Midbrain (tissue), 1 donor: ENCODE measurements around the gene HOXC12.

Experiments
- DNase-seq: peaks from one replicate; lab custom pipeline; 2025; lab: John Stamatoyannopoulos, UW

HOXC12 gene

DNA sequence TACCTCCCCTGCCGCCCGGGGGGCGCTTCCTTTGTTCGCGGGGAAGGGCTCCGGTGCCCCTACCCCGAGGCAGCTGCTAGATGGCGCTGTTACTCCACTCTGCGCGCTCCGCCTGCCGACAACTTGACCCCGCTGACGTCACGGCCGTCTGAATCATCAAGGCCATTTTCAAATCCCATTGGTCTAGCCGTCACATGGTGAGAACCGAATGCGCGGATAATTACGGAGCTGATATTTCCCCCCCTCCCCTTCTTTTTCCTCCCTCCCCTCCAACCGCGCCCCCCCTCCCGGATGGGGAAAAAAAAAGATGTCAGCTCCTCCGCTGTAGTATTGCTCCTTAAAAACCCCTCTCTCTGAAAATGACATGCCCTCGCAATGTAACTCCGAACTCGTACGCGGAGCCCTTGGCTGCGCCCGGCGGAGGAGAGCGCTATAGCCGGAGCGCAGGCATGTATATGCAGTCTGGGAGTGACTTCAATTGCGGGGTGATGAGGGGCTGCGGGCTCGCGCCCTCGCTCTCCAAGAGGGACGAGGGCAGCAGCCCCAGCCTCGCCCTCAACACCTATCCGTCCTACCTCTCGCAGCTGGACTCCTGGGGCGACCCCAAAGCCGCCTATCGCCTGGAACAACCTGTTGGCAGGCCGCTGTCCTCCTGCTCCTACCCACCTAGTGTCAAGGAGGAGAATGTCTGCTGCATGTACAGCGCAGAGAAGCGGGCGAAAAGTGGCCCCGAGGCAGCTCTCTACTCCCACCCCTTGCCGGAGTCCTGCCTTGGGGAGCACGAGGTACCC is 30.4 kb downstream of the HOXC12 start, which contains the start of gene HOXC10:
TSS of gene HOXC10 (plus strand) at position 246 of the 791 bp plus-strand sequence. CDS start at position 360, 114 bp downstream.
- DNase-seq, result peak; percentile 13

DNA sequence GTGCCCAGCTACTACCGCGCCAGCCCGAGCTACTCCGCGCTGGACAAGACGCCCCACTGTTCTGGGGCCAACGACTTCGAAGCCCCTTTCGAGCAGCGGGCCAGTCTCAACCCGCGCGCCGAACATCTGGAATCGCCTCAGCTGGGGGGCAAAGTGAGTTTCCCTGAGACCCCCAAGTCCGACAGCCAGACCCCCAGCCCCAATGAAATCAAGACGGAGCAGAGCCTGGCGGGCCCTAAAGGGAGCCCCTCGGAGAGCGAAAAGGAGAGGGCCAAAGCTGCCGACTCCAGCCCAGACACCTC is 30.9 kb downstream of the HOXC12 start:
- no peak for DNase-seq

DNA sequence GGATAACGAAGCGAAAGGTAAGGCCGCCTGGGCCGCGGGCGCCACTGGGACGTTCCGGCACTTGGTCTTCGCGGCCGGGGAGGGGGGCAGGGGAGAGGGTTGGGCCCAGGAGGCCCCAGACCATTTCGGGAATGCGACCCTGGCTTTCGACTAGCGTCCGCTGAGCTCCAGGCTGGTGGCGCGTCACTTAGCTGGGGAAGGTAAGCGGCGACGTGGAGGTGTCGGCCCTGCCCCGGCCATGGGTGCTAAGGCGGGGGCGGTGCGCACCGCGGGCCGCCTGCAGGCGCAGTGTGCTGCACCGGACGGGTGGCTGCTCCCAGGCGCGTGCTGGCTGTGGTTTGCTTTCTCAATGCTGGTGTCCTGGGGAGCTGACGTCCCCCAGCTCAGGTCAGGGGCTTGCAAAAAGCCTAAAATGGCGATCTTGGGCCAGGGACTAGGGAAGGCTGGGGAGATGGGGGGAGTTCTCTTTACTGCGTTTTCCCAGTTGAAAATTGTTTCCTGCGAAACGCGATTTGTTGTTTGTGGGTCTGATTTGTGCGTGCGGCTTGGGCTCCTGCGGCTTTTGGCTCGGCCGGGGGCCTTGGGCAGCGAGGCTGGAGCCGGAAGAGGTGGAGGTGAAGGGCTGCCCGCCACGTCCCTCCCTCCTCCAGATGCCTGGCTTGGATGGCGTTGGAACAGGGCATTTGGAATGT is 31.4 kb downstream of the HOXC12 start:
- DNase-seq, result no peak

DNA sequence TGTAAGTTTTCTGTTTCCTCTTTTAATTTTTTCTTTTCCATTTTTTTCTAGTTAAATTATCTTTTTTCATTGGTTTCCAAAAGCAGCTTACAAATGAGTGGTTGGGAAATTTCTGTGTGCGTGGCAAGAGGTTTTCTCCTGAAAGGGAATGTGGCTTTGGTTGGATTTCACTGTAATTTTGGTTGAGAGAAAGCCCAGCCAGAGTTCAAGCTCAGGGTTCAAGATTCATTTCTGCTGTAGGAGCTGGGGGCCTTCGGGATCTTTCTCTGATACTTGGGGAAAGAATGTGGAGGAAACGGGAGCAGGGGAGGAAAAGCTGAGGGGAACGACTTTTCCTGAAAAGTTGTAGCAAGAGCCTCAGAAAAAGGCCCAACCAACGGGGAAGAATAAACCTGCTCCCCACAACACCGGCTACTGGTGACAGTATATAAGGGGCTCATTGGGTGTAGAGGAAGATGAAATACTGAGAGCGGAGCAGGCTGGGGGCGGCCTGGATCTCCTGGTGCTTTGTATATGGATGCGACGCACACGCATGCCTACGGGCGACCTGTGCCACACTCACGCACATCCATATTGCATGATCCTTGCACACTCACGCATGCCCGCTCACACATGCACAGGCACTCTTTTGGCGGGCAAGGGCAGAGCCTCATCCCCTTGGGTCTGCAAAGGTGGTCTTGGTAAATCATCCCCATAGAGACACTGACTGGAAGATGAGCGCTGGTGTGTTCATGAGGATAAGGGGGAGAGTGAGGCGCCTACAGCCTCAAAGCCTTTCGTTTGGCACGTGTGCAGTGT is 32.2 kb downstream of the HOXC12 start:
- no peak for DNase-seq

DNA sequence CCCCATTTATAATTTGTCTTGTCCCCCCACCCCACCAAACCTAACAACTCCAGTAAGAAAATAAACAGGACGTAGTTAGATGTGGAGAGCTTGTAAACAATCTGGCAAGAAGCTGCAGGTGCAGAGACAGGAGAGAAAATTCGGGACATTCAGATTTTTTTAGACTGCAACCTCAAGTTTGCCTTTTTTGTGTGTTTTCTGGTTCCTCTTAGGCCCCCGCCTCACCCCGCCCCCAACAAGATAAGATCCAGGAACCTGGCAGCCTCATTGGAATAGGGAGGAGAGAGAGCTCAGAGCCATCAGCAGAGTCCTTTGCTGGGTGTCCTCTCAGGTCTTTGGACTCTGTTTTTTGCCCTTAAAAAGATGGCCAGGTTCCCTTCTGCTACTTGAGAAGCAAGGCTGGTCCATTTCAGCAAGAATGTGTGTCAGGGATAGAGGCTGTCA is 33.1 kb downstream of the HOXC12 start:
- DNase-seq, result no peak

DNA sequence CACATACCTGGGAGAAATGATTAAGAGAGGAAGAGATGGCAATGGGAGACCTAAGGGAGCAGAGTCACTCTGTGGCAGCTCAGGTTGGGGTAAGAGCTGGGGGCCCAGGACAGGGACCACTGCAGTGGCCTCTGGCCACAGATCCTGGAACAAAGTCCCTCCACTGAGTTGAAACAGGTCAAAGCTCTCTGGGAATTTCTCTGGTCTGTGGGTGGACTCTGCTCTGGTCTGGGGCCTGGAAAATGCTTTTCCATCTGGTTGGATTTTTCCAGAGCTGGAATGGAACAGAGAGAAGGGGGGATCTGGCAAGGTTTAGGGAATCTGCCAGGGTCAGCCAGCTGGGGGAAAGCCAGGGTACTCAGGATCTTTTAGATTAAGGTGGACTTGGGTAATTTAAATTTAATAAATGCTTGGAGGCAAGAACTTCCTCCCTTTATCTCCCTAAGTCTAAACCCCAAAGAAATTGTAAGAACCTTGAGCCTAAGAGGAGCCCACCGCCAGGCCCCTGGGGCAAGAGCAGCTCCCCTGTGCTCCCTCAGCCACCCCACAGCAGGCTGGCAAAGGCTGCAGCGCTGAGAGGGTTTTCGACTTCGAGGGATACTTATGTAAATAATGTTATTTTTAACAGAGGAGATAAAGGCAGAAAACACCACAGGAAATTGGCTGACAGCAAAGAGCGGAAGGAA is 34.0 kb downstream of the HOXC12 start:
- DNase-seq, result no peak

DNA sequence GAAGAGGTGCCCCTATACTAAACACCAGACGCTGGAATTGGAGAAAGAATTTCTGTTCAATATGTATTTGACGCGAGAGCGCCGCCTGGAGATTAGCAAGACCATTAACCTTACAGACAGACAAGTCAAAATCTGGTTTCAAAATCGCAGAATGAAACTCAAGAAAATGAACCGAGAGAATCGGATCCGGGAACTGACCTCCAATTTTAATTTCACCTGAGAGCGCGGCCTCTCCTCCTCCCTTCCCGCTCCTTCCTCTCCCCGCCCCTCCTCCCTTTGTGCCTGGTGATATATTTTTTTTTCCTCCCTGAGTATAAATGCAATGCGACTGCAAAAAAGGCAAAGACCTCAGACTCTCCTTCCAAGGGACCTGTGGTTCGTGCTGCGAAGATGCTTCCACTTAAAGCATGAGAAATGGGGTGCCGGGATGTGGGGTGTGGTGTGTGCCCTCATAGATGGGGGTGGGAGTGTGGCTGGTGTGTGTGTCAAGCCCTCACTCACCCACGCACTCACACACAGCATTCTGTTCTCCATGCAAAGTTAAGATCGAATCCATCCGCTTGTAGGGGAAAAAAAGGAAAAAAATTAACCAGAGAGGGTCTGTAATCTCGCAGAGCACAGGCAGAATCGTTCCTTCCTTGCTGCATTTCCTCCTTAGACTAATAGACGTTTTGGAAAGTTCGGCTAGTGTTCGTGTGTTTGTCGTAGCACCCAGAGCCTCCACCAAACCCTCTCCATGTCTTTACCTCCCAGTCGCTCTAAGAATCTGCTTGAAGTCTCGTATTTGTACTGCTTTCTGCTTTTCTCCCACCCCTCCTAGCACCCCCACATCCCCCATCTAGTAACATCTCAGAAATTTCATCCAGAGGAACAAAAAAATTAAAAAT is 34.8 kb downstream of the HOXC12 start:
- DNase-seq, result peak; percentile 17

DNA sequence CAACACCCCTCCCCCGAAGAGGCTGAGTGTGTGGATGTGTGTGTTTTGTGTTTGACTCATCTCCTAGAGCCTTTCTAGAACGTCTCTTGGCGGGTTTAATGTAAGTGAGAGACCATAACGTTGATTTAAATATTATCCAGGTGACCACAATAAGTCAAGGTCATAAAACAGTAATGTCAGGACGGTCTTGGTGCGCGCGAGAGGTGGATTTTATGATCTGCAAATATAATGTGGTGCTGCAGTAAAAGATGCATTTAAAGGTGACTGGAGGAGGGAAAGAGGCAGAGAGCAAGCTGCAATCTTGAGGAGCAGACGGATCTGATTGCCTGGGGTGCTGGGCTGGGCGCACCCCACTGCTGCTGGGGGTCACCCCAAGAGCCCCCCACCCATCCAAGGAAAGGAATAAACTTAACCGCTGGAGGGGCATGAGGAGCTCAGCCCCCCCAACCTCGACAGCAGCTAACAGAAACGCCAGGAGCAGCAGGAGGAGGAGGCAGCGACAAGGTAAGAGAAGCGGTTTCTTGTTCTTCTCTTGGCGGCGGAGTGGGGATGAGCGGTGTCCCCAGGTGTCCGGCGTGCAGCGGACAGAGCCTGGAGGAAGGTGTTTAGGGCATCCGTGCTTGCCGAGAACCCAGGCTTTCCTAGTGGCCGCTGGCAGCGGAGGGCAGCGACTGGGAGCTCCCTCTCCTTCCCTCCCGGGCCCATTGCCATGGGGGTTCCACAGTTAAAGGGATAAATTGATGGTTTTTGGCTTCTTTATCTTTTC is 35.8 kb downstream of the HOXC12 start:
- no peak for DNase-seq

DNA sequence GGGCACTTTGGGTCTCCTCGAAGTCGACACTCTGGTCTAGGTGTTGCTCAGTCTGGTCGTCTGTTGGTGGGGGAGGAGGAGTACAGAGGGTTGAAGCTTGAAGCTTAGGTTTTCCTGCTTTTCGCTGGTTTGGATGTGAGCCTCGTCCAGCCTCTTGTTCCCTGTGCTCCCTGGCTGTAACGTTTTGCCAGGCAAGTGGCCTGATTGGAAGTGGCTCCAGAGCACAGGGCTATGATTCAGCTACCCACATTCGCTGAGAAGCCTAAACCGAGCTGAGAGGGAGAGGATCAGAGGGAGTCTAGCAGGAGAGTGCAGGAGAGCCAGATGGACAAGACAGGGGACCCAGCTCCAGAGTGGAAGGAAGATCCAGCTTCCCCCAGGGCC is 36.4 kb downstream of the HOXC12 start:
- no peak for DNase-seq

DNA sequence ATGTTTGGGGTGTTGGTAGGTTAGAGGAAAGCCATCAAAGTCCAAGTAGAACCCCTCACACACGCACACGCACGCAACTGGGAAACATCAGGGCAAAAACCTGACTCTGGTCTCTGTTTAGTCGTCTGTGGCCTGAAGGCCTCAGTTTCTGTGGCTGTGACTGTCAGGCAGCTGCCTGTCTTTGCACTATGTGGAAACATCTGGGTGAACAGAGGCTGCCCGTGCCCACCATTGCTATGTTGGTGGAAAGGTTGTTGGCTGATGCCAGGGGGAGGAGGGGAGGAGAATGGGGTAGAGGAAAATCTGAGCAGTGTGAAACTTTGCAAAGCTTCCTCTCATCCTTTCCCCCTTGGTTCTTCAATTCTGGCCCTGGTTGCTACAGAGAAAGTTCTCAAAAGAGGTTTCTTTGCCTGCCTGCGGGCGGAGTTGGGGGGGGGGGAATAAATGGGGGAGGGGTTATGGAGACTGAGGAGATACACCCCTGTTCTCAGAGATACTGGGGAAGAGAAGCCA is 37.7 kb downstream of the HOXC12 start:
- no peak for DNase-seq

DNA sequence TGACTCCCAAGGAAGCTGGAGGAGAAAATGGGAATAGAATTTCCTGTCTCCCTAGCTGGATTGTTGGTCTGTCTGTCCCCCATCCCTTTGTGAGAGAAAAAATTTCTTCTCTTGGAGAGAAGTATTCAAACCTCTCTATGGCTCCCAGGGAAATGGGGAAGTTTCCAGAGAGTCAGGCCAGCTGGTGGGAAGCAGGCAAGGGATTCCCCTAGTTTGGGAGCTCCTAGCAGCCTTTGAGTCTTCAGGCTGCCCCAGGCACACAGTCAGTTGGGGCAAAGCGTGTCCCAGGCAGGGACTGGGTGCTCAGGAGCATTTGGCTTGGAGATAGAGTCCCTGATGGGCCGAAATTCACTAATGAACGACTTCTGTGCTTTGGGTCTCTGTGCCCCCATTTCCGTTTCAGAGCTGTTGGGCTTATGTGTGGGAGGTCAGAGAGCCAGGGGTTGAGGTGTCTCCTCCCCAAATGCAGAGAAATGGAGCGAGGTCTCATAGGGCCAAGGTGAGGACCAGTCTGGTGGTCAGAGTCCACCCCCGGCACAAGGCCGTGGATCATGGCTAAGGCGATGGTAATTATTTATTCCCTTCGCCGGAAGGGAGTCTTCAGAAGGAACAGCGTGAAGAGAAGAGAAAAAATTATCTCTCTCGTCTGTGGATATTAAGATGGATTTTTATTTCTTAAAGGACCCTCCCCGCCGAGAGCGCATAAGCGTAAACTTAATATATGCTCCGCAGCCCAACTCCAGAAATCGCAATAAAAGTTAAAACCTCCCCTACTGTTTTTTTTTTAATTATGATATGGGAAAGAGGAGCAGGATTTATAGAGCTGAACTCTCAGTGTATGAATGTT is 38.7 kb downstream of the HOXC12 start:
- DNase-seq, result no peak

DNA sequence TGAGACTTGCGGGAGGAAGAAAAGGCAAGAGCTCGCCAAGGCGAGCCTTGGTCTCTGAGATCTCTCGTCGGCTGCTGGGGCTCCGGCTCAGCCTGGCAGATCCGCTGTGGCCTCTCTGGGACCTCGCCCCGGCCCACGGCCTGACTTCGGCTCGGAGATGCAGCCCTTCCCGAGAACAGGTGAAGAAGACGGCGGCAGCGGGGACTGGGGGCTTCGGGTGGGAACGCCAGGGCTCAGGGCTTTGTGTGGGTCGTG is 39.2 kb downstream of the HOXC12 start:
- no peak for DNase-seq

DNA sequence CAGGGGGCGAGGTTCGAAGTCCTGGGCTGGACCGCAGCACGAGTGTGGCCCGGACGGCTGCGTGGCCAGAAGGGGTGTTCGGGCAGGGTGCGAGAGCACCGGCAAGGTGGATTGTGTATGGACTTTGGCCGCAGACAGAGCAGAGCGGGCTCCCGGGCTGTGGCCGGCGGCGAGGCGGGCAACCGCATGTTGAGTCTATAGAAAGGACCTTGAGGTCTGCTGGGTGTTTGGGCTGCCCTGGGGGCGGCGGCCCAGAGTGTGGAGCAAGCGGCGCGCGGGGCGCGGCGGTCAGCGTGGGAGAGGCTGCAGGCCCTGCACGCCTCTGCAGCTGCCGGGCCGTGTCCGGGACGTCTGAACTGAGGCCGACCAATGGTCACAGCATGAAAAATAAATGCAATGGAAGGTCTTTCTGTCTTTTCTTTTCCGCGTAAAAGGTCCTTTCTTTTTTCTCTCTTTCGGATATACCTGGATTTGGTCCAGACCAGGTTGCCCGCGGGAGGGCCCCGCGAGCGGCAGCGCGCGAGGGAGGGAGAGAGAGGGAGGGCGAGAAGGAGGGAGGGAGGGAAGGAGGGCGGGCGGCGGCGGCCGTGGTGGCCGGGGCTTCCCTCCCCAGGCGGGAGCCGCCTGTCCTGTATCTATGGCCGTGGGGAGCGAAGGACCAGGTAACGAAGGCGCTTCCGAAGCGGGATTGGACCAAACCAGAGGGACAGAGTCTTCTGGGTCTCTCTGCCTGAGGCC is 39.7 kb downstream of the HOXC12 start:
- DNase-seq, result no peak

DNA sequence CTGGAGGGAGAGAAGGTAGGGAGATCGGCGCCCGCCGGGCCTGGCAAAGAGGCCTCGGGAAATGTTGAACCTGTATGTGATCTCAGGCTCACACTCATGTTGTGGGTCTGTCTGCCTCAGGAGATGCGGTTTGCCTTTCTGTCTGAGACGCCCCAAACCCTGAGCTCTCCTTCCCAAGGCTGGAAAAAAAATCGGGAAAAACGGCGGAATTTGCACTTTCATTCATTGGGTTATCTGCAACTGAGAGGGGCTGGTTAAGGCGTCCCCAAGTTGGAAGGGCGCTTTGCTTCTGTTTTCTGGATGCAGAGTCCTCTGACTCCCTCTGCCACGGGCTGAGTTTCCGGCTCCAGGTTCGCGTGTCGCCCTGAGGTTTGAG is 40.3 kb downstream of the HOXC12 start:
- no peak for DNase-seq

DNA sequence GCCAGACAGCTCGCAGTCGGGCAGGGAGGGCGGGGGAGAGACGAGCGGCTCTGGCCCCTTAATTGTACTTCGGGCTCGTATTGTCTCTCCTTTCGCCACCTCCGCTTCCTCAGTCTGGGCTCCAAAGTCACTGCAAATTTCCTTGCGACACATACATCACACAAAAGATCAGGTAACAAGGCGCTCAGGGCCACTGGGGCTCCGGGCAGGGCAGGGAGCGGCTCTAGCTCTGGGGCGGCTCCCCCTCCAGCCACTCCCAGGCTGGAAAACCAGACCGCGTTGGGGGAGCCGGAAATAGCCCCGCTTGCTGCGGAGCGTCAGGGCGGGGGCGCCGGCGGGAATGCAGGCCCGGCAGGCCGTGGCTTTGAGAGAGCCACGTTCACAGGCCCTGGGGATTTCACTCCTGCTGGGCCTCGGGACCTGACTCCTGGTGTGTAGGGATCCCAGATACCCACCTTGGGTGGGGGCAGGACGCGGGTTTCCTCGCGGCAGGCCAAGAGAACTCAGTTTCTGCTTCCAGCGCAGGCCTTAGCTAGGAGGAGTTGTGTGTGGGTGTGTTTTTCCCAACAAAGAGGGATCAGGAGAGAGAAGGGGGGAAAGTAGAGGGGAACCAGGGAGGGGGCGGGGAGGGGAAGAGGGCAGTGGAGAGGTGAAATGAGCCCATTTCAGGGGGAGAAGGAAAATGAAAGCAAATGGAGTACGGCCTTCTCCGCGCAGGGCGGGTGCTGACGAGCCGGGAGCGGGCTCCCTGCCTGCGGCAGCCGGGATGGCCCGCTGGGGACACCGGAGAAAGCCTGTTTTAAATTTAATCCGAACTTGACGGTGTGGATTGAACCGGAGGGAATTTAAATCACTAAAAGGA is 40.9 kb downstream of the HOXC12 start:
- no peak for DNase-seq

DNA sequence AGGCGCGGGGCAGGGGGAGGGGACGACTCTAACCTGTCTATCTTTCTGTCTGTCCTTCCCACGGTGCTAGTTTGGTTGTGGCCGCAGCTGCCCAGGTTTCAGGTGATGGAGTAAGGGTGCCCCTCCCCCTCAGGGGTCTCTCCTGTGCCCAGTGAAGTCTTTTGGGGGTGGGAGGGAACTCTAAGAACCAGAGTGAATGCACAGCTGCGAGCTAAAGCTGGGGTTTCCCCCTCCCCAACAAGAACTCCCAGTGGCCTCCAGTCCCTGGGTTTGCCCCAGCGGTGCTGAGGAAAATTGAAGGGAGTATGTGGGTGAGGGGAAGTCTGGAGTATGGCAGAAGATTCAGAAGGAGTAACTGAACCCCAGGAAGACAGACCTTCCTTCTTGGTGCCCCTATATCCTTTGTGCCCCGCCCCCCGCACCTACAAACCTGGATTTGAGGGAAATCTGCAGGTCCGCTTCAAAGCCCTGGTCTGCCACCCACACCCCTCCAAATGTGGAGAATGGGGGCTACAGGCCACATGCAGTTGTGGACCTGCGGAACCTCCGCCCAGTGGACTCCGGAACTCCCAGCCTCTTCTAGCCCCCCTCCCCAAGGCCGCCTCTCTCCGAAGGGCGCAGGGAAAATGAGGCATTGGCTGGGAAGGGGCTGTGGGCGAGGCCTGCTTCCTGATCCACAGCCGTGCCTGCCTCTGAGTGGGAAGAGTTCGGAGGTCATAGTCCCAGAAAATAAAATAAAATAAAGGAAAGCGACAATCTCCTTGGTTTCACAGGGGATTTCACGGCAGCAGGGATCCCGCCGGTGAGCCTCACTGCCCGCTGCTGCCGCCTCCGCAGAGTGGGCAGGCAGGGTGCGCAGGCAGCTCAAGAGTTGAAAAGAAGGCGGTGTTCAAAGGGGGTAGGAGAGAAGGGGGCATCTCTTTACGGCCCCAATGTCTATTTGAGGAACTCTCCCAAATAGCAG is 41.8 kb downstream of the HOXC12 start:
- DNase-seq, result no peak
